Measurements from ENCODE around the gene COL15A1.
"Not testable (repeated sequence)": the region's sequence is repeated elsewhere in the genome, so short reads cannot be mapped to it uniquely, and the experiment has no call there.

COL15A1 gene

DNA sequence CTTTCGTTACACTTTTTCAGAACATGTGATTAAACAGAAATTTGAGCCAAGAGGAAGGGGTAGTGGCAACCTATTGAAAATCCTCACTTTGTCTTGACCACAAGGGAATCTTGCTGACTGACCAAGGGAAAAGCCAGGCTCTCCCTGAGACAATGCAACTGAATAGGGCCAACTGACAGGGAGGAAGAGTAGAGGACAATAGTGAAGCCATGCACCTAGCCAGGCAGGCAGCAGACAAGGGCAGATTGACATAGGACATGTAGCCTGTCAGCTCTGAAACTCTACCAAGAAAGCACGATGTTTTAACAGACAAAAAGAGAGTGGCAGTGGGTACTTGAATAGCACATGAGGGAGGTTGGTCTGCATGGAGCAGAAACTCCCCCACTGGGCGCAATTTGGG is 152.7 kb downstream of the COL15A1 start:
- TF ChIP-seq, protein P1, sequence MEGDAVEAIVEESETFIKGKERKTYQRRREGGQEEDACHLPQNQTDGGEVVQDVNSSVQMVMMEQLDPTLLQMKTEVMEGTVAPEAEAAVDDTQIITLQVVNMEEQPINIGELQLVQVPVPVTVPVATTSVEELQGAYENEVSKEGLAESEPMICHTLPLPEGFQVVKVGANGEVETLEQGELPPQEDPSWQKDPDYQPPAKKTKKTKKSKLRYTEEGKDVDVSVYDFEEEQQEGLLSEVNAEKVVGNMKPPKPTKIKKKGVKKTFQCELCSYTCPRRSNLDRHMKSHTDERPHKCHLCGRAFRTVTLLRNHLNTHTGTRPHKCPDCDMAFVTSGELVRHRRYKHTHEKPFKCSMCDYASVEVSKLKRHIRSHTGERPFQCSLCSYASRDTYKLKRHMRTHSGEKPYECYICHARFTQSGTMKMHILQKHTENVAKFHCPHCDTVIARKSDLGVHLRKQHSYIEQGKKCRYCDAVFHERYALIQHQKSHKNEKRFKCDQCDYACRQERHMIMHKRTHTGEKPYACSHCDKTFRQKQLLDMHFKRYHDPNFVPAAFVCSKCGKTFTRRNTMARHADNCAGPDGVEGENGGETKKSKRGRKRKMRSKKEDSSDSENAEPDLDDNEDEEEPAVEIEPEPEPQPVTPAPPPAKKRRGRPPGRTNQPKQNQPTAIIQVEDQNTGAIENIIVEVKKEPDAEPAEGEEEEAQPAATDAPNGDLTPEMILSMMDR (IDR thresholded peaks at IDR 0.05; ENCODE audit: low read depth, low read length, missing control alignments): no peak
- no peak for DNase-seq (ENCODE audit: low read depth)
- no peak overlapping the region for H3K4me3 ChIP-seq (ENCODE audit: low read depth, low read length)

DNA sequence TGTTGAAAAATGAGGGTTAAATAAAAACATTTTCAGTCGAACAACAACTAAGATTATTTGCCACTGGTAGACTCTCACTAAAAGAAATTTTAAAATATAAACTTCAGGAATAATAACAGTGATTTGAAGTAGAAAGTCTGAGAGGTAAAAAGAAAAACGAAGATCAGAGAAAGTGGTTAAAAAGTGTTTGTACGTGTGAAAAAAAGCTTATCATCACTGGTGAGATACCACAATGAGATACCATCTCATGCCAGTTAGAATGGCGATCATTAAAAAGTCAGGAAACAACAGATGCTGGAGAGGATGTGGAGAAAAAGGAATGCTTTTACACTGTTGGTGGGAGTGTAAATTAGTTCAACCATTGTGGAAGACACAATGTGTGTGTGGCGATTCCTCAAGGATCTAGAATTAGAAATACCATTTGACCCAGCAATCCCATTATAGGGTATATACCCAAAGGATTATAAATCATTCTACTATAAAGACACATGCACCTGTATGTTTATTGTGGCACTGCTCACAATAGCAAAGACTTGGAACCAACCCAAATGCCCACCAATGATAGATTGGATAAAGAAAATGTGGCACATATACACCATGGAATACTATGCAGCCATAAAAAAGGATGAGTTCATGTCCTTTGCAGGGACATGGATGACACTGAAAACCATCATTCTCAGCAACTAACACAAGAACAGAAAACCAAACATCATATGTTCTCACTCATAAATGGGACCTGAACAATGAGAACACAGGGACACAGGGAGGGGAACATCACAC is 156.3 kb downstream of the COL15A1 start:
- H3K4me3 ChIP-seq (ENCODE audit: low read depth, low read length); DNase-seq (ENCODE audit: low read depth): not testable (repeated sequence)

DNA sequence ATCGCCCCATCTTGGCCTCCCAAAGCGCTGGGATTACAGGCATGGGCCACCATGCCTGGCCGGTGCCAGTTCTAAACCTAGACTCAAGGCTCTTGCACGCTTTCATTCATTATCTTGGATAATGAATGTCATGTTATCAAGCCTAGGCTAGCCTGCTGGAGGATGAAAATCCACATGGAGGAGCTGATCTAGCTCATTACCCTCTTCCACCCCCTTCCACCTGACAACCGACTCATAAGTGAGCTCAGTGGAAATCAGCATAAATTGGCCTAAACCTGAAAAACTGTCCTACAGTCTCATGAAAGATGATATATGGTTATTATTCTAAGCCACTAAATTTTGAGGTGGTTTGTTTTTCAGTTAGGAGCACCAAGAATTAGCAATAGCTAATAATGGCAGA is 157.6 kb downstream of the COL15A1 start:
- TF ChIP-seq, protein P1 (IDR thresholded peaks at IDR 0.05; ENCODE audit: low read depth, low read length, missing control alignments): no peak
- no peak for DNase-seq (ENCODE audit: low read depth)
- no peak overlapping the region for H3K4me3 ChIP-seq (ENCODE audit: low read depth, low read length)

DNA sequence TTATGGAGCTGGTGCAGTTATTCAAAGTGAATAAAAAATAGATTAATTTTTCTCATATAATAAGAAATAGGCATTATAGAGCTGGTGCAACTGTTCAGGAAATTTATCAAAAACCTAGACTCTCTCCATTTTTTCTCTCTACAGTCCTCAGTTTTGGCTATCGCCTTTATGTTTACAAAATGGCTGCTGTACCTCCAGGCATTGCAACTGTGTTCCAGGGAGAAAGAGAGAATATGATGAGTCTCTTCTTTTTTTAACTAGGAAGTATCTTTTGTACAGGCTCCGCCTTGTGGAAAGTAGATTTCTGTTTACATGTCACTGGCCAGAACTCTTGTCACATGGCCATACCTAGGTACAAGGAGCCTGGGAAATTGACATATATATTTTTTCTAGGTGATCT is 158.1 kb downstream of the COL15A1 start:
- TF ChIP-seq, protein P1 (IDR thresholded peaks at IDR 0.05; ENCODE audit: low read depth, low read length, missing control alignments): no peak
- no peak for DNase-seq (ENCODE audit: low read depth)
- H3K4me3 ChIP-seq (ENCODE audit: low read depth, low read length): no peak overlapping the region

DNA sequence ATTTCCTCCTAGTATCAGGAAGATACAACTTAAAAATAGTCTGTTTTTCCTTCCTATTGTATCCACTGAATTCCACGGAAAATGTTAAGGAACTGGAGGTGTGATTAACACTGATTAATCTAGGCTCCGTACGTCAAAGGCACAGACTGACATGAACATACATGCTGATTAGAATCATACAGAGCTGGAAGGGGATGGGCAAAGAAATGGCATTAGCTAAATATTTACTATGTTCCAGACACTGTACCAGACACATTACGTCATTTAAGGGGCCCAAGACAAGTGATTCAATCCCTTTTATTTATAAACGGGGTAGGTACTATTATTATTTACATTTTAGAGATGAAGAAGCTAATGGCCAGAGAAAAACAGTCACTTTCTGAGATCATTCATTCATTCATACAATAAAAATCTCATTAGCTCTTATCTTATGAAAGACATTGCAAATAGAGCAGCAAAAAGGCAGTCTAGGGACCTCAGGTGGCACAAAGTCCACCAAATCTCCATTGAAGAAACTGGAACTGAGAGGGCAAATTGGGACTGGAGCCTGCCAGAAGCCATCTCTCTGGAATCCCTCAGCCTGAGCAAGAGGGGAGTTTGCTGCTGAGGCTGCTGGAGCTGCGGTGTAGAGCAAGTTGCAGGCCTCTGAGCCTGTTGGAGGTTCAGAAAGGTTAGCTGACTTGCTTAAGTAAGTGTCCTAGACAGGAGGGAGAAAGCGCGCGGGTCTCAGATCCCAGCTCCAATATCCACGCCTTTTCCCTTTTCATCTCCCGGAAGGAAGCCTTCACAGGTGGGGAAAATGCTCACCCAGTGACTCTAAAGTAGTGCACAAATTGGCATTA is 159.6 kb downstream of the COL15A1 start:
- no peak for DNase-seq (ENCODE audit: low read depth)
- no peak overlapping the region for H3K4me3 ChIP-seq (ENCODE audit: low read depth, low read length)
- TF ChIP-seq, protein P1 (IDR thresholded peaks at IDR 0.05; ENCODE audit: low read depth, low read length, missing control alignments): no peak

DNA sequence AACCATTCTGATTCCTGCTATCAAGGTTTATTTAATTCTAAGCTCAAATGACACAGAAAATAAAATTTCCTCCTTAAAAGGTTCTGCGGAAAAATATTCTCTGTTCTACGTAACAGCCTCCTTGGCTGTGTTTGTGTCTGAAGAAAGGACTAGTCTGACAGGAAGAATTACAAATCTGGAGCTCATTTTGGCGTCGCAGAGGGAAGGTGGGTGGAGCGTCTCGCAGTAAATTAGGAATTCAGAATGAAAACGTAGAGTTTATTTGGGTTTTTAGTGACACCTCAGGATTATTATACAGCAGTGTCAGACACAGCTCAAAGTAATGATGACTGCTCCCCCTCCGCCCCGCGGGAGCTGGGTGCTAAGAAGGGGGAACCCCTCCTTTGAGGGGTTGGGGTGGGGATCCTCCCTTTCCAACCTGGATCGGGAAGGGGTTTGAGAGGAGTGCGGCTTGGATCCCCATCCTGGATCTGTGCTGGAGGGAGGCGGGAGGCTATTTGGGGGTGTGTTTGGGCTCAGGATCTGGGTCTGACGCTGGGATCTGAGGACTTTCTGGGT is 160.3 kb downstream of the COL15A1 start:
- H3K4me3 ChIP-seq (ENCODE audit: low read depth, low read length): peak overlapping the region; percentile 55
- TF ChIP-seq, protein P1 (IDR thresholded peaks at IDR 0.05; ENCODE audit: low read depth, low read length, missing control alignments): no peak
- DNase-seq (ENCODE audit: low read depth): no peak

DNA sequence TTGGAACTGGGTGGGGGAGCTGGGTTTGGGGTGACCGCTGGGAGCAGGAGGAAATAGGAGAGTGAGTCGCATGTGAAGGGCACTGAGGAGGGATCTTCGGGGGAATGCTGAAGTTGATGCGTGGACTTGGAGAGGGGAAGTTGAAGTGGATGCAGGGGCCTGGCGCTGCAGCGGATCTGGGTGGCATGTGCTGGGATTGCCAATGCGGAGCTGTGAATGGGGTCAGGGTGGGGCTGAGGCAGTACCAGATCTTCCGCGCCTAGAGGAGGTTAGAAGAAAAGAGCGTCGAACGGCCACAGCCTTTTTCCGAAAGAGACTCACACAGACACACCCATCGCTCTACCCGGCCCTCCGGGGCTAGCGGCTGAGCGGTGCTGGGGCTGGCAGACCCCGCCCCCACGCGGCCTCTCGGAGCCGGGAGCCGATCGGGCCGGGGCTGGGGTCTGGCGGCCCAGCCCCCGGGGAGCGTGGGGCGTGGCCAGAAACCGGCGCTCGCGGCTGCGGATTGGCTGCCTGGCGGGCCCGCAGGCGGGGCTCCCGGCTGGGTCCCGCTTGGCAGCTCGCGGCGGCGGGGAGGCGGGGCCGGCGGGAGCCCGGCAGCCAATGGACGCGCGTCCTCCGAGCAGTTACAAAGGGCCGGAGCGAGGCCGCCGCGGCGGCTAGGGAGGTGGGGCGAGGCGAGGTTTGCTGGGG is 160.9 kb downstream of the COL15A1 start, which contains the start of gene TGFBR1:
TGFBR1 (plus strand) TSS at position 655 of the 693 bp plus-strand sequence. CDS start 93 bp downstream, outside the sequence.
- DNase-seq (ENCODE audit: low read depth): peak; percentile 50
- H3K4me3 ChIP-seq (ENCODE audit: low read depth, low read length): peak within 1 kb of the TSS; percentile 81
- TF ChIP-seq, protein P1 (IDR thresholded peaks at IDR 0.05; ENCODE audit: low read depth, low read length, missing control alignments): no peak

Measured in GM12864 (cell line).